Measurements from ENCODE around the gene PAN3. TPM values are rescaled to one million over a fixed set of nuclear protein-coding genes. Genes with fewer than 3 reads are reported as not detected.

PAN3 gene
- total RNA-seq, 1 donor from 2014 or later: 55.9 TPM

- Mint-ChIP-seq H3K36me3 (ENCODE audit: insufficient read depth) (no peaks in the 10 kb centered on the region), H3K27me3 (peaks cover 9% of the 10 kb centered on the region), H3K4me1 (ENCODE audit: low read depth) (peaks cover 18% of the 10 kb centered on the region), H3K9me3 (ENCODE audit: low read depth) (no peaks in the 10 kb centered on the region), H3K4me3 (ENCODE audit: low read depth) (no peak overlapping the region), H3K27ac (no peak overlapping the region)
- no peak for DNase-seq (ENCODE audit: low spot score, unreplicated experiment)
- no peak for TF ChIP-seq CTCF (IDR thresholded peaks at IDR 0.05; ENCODE audit: unreplicated experiment)
Observed at GRCh38 chr13:28325022-28325421, 186.7 kb downstream of the PAN3 start.

GRCh38 chr13:28326056-28326455, 187.7 kb downstream of the PAN3 start:
- Mint-ChIP-seq H3K4me3 (ENCODE audit: low read depth) (no peak overlapping the region), H3K4me1 (ENCODE audit: low read depth) (peaks cover 15% of the 10 kb centered on the region), H3K36me3 (ENCODE audit: insufficient read depth) (no peaks in the 10 kb centered on the region), H3K9me3 (ENCODE audit: low read depth) (no peaks in the 10 kb centered on the region), H3K27me3 (peaks cover 9% of the 10 kb centered on the region), H3K27ac (no peak overlapping the region)
- no peak for TF ChIP-seq CTCF (IDR thresholded peaks at IDR 0.05; ENCODE audit: unreplicated experiment)
- no peak for DNase-seq (ENCODE audit: low spot score, unreplicated experiment)

- no peak for TF ChIP-seq CTCF (IDR thresholded peaks at IDR 0.05; ENCODE audit: unreplicated experiment)
- no peak overlapping the region for H3K4me3 Mint-ChIP-seq (ENCODE audit: low read depth)
- peaks cover 3% of the 10 kb centered on the region for H3K27me3 Mint-ChIP-seq
- no peaks in the 10 kb centered on the region for H3K9me3 Mint-ChIP-seq (ENCODE audit: low read depth)
- DNase-seq (ENCODE audit: low spot score, unreplicated experiment): no peak
- H3K36me3 Mint-ChIP-seq (ENCODE audit: insufficient read depth): no peaks in the 10 kb centered on the region
- peaks cover 10% of the 10 kb centered on the region for H3K4me1 Mint-ChIP-seq (ENCODE audit: low read depth)
- H3K27ac Mint-ChIP-seq: peak overlapping the region; percentile 64
Observed at GRCh38 chr13:28327373-28328270, 189.3 kb downstream of the PAN3 start.

- no peak for TF ChIP-seq CTCF (IDR thresholded peaks at IDR 0.05; ENCODE audit: unreplicated experiment)
- H3K36me3 Mint-ChIP-seq (ENCODE audit: insufficient read depth): no peaks in the 10 kb centered on the region
- no peak for DNase-seq (ENCODE audit: low spot score, unreplicated experiment)
Observed at GRCh38 chr13:28328271-28328607, 189.9 kb downstream of the PAN3 start.

GRCh38 chr13:28329395-28330158, 191.2 kb downstream of the PAN3 start:
- H3K27me3 Mint-ChIP-seq: peaks cover 11% of the 10 kb centered on the region
- H3K4me3 Mint-ChIP-seq (ENCODE audit: low read depth): no peak overlapping the region
- no peaks in the 10 kb centered on the region for H3K36me3 Mint-ChIP-seq (ENCODE audit: insufficient read depth)
- no peak overlapping the region for H3K27ac Mint-ChIP-seq
- peaks cover 10% of the 10 kb centered on the region for H3K4me1 Mint-ChIP-seq (ENCODE audit: low read depth)
- DNase-seq (ENCODE audit: low spot score, unreplicated experiment): no peak
- TF ChIP-seq CTCF (IDR thresholded peaks at IDR 0.05; ENCODE audit: unreplicated experiment): no peak
- no peaks in the 10 kb centered on the region for H3K9me3 Mint-ChIP-seq (ENCODE audit: low read depth)

More at GRCh38 chr13:28328271-28328607, 189.9 kb downstream of the PAN3 start:
- Mint-ChIP-seq H3K4me1 (ENCODE audit: low read depth) (peaks cover 10% of the 10 kb centered on the region), H3K9me3 (ENCODE audit: low read depth) (no peaks in the 10 kb centered on the region), H3K27ac (no peak overlapping the region), H3K4me3 (ENCODE audit: low read depth) (no peak overlapping the region), H3K27me3 (peaks cover under 1% of the 10 kb centered on the region)

All from progenitor cell of endocrine pancreas (in vitro differentiated cells).